ENCODE results near the gene MEF2D.
A peak's percentile ranks its signal among the peaks of the same experiment; 100 is the strongest.

MEF2D gene

GRCh38 chr1:156494309-156494895 is 6.2 kb downstream of the MEF2D start:
- no peak overlapping the region for H2BK120ac ChIP-seq (ENCODE audit: low read depth, low read length)
- no peak overlapping the region for H3K23ac ChIP-seq (ENCODE audit: low read depth, low read length, poor library complexity)
- H2AFZ ChIP-seq (ENCODE audit: low read length), result no peak overlapping the region
- H3K9ac ChIP-seq (ENCODE audit: low read depth, low read length, poor library complexity), result no peak overlapping the region
- no peak overlapping the region for H3K27ac ChIP-seq (replicated peaks; ENCODE audit: low read length)
- no peak overlapping the region for H3K4me2 ChIP-seq (ENCODE audit: insufficient read depth, low read length, poor library complexity, severe bottlenecking)
- H3K18ac ChIP-seq (ENCODE audit: low read length), result no peak overlapping the region
- H2BK12ac ChIP-seq (ENCODE audit: low read length), result no peak overlapping the region
- no peak for DNase-seq (ENCODE audit: low spot score)
- no peak overlapping the region for H4K8ac ChIP-seq (ENCODE audit: low read depth, low read length)
- H3K4me3 ChIP-seq (ENCODE audit: low read length in 2 of 2), result no peak overlapping the region
- H4K91ac ChIP-seq (ENCODE audit: low read depth, low read length, poor library complexity), result no peak overlapping the region
- no peak overlapping the region for H2BK5ac ChIP-seq (ENCODE audit: low read length)
- H3K36me3 ChIP-seq (replicated peaks in 1 of 2; ENCODE audit: control insufficient read depth in 2 of 2, insufficient read depth in 2 of 2, low read length in 2 of 2), result no peaks in the 10 kb centered on the region
- H3K27me3 ChIP-seq (ENCODE audit: control insufficient read depth in 3 of 3, insufficient read depth in 3 of 3, low read depth in 1 of 3, low read length in 3 of 3), result no peaks in the 10 kb centered on the region
- no peak overlapping the region for H2AK5ac ChIP-seq (ENCODE audit: low read depth, low read length)
- H3K14ac ChIP-seq (ENCODE audit: low read length), result no peak overlapping the region
- no peak overlapping the region for H3K4ac ChIP-seq (ENCODE audit: low read length)
- WGBS, 2 donors (ENCODE audit: extremely low coverage in 2 of 2, insufficient read length in 2 of 2, insufficient replicate concordance in 1 of 2), result no CpG with 5 or more reads among the region's 7 CpGs
- H2BK15ac ChIP-seq (ENCODE audit: low read length), result no peak overlapping the region
- H3K79me1 ChIP-seq (ENCODE audit: low read depth, low read length), result peaks cover 3% of the 10 kb centered on the region
- no peaks in the 10 kb centered on the region for H3K9me3 ChIP-seq (replicated peaks in 1 of 2; ENCODE audit: control insufficient read depth in 2 of 2, insufficient read depth in 1 of 2, low read depth in 1 of 2, low read length in 2 of 2)
- H3K4me1 ChIP-seq (ENCODE audit: control insufficient read depth in 2 of 2, insufficient read depth in 1 of 2, low read depth in 1 of 2, low read length in 2 of 2), result peaks cover 45 to 50% of the 10 kb centered on the region in 2 donors

- Histone ChIP-seq H3K4me1 (ENCODE audit: control insufficient read depth in 2 of 2, insufficient read depth in 1 of 2, low read depth in 1 of 2, low read length in 2 of 2) (peaks cover 46 to 50% of the 10 kb centered on the region in 2 donors), H3K23ac (ENCODE audit: low read depth, low read length, poor library complexity) (no peak overlapping the region), H2BK12ac (ENCODE audit: low read length) (peak overlapping the region; percentile 23), H3K36me3 (replicated peaks in 1 of 2; ENCODE audit: control insufficient read depth in 2 of 2, insufficient read depth in 2 of 2, low read length in 2 of 2) (no peaks in the 10 kb centered on the region), H3K27me3 (ENCODE audit: control insufficient read depth in 3 of 3, insufficient read depth in 3 of 3, low read depth in 1 of 3, low read length in 3 of 3) (no peaks in the 10 kb centered on the region), H2BK15ac (ENCODE audit: low read length) (no peak overlapping the region), H3K27ac (replicated peaks; ENCODE audit: low read length) (no peak overlapping the region), H3K4ac (ENCODE audit: low read length) (no peak overlapping the region), H3K14ac (ENCODE audit: low read length) (no peak overlapping the region), H3K9me3 (replicated peaks in 1 of 2; ENCODE audit: control insufficient read depth in 2 of 2, insufficient read depth in 1 of 2, low read depth in 1 of 2, low read length in 2 of 2) (no peaks in the 10 kb centered on the region), H2BK120ac (ENCODE audit: low read depth, low read length) (no peak overlapping the region), H3K18ac (ENCODE audit: low read length) (no peak overlapping the region), H4K91ac (ENCODE audit: low read depth, low read length, poor library complexity) (peak overlapping the region; percentile 22), H3K4me3 (ENCODE audit: low read length in 2 of 2) (no peak overlapping the region), H2BK5ac (ENCODE audit: low read length) (peak overlapping the region; percentile 22), H3K9ac (ENCODE audit: low read depth, low read length, poor library complexity) (no peak overlapping the region), H3K4me2 (ENCODE audit: insufficient read depth, low read length, poor library complexity, severe bottlenecking) (no peak overlapping the region), H3K79me1 (ENCODE audit: low read depth, low read length) (peaks cover 3% of the 10 kb centered on the region), H2AK5ac (ENCODE audit: low read depth, low read length) (no peak overlapping the region), H2AFZ (ENCODE audit: low read length) (no peak overlapping the region), H4K8ac (ENCODE audit: low read depth, low read length) (no peak overlapping the region)
- DNase-seq (ENCODE audit: low spot score), result no peak
Measured at GRCh38 chr1:156493742-156494141, 6.8 kb downstream of the MEF2D start.

GRCh38 chr1:156493154-156493631 is 7.4 kb downstream of the MEF2D start:
- no peak overlapping the region for H3K4me3 ChIP-seq (ENCODE audit: low read length in 2 of 2)
- no peak overlapping the region for H2BK15ac ChIP-seq (ENCODE audit: low read length)
- no peaks in the 10 kb centered on the region for H3K36me3 ChIP-seq (replicated peaks in 1 of 2; ENCODE audit: control insufficient read depth in 2 of 2, insufficient read depth in 2 of 2, low read length in 2 of 2)
- no CpG with 5 or more reads among the region's 11 CpGs for WGBS, 2 donors (ENCODE audit: extremely low coverage in 2 of 2, insufficient read length in 2 of 2, insufficient replicate concordance in 1 of 2)
- H3K4ac ChIP-seq (ENCODE audit: low read length), result no peak overlapping the region
- no peak overlapping the region for H3K18ac ChIP-seq (ENCODE audit: low read length)
- no peaks in the 10 kb centered on the region for H3K27me3 ChIP-seq (ENCODE audit: control insufficient read depth in 3 of 3, insufficient read depth in 3 of 3, low read depth in 1 of 3, low read length in 3 of 3)
- peak overlapping the region; percentile 81 for H2AK5ac ChIP-seq (ENCODE audit: low read depth, low read length)
- H3K23ac ChIP-seq (ENCODE audit: low read depth, low read length, poor library complexity), result peak overlapping the region; percentile 48
- peak overlapping the region; percentile 60 for H3K9ac ChIP-seq (ENCODE audit: low read depth, low read length, poor library complexity)
- H3K4me1 ChIP-seq (ENCODE audit: control insufficient read depth in 2 of 2, insufficient read depth in 1 of 2, low read depth in 1 of 2, low read length in 2 of 2), result peaks cover 46 to 49% of the 10 kb centered on the region in 2 donors
- no peak for DNase-seq (ENCODE audit: low spot score)
- H3K79me1 ChIP-seq (ENCODE audit: low read depth, low read length), result peaks cover 3% of the 10 kb centered on the region
- H2BK12ac ChIP-seq (ENCODE audit: low read length), result no peak overlapping the region
- peak overlapping the region; percentile 22 for H4K91ac ChIP-seq (ENCODE audit: low read depth, low read length, poor library complexity)
- H3K4me2 ChIP-seq (ENCODE audit: insufficient read depth, low read length, poor library complexity, severe bottlenecking), result no peak overlapping the region
- no peak overlapping the region for H3K27ac ChIP-seq (replicated peaks; ENCODE audit: low read length)
- no peak overlapping the region for H4K8ac ChIP-seq (ENCODE audit: low read depth, low read length)
- H2BK120ac ChIP-seq (ENCODE audit: low read depth, low read length), result no peak overlapping the region
- H2BK5ac ChIP-seq (ENCODE audit: low read length), result peak overlapping the region; percentile 29
- no peak overlapping the region for H2AFZ ChIP-seq (ENCODE audit: low read length)
- H3K9me3 ChIP-seq (replicated peaks in 1 of 2; ENCODE audit: control insufficient read depth in 2 of 2, insufficient read depth in 1 of 2, low read depth in 1 of 2, low read length in 2 of 2), result no peaks in the 10 kb centered on the region
- H3K14ac ChIP-seq (ENCODE audit: low read length), result no peak overlapping the region

GRCh38 chr1:156492591-156493080 is 7.9 kb downstream of the MEF2D start:
- Histone ChIP-seq H3K9me3 (replicated peaks in 1 of 2; ENCODE audit: control insufficient read depth in 2 of 2, insufficient read depth in 1 of 2, low read depth in 1 of 2, low read length in 2 of 2) (no peaks in the 10 kb centered on the region), H3K9ac (ENCODE audit: low read depth, low read length, poor library complexity) (no peak overlapping the region), H2BK5ac (ENCODE audit: low read length) (peak overlapping the region; percentile 29), H3K27ac (replicated peaks; ENCODE audit: low read length) (no peak overlapping the region), H3K36me3 (replicated peaks in 1 of 2; ENCODE audit: control insufficient read depth in 2 of 2, insufficient read depth in 2 of 2, low read length in 2 of 2) (no peaks in the 10 kb centered on the region), H3K4ac (ENCODE audit: low read length) (no peak overlapping the region), H2BK12ac (ENCODE audit: low read length) (no peak overlapping the region), H3K4me2 (ENCODE audit: insufficient read depth, low read length, poor library complexity, severe bottlenecking) (no peak overlapping the region), H2AK5ac (ENCODE audit: low read depth, low read length) (peak overlapping the region; percentile 81), H3K79me1 (ENCODE audit: low read depth, low read length) (peaks cover 3% of the 10 kb centered on the region), H3K4me1 (ENCODE audit: control insufficient read depth in 2 of 2, insufficient read depth in 1 of 2, low read depth in 1 of 2, low read length in 2 of 2) (peaks cover 44 to 46% of the 10 kb centered on the region in 2 donors), H3K4me3 (ENCODE audit: low read length in 2 of 2) (no peak overlapping the region), H3K23ac (ENCODE audit: low read depth, low read length, poor library complexity) (no peak overlapping the region), H4K91ac (ENCODE audit: low read depth, low read length, poor library complexity) (no peak overlapping the region), H3K14ac (ENCODE audit: low read length) (no peak overlapping the region), H2BK120ac (ENCODE audit: low read depth, low read length) (no peak overlapping the region), H3K27me3 (ENCODE audit: control insufficient read depth in 3 of 3, insufficient read depth in 3 of 3, low read depth in 1 of 3, low read length in 3 of 3) (no peaks in the 10 kb centered on the region), H3K18ac (ENCODE audit: low read length) (peak overlapping the region; percentile 37), H4K8ac (ENCODE audit: low read depth, low read length) (no peak overlapping the region), H2BK15ac (ENCODE audit: low read length) (no peak overlapping the region), H2AFZ (ENCODE audit: low read length) (no peak overlapping the region)
- no peak for DNase-seq (ENCODE audit: low spot score)
- no CpG with 5 or more reads among the region's 7 CpGs for WGBS, 2 donors (ENCODE audit: extremely low coverage in 2 of 2, insufficient read length in 2 of 2, insufficient replicate concordance in 1 of 2)

All from neuronal stem cell (in vitro differentiated cells).